GM12878 (cell line): Measurements from ENCODE around the gene ABR. TPM values are rescaled to one million over a fixed set of nuclear protein-coding genes. Genes with fewer than 3 reads are reported as not detected.

Experiments used
- ATAC-seq: fragments of 200-7000 bp; cut with Tn5 transposase; 3 replicates; pipeline ENCODE4 v1.9.1; 2020; ENCODE audit warnings: mild to moderate bottlenecking, moderate library complexity
- BruUV-seq: library from RNA; stranded (reverse); fragments of 400-500 nt; replicated peaks from 2 replicates; lab custom pipeline; 2021; lab: Mats Ljungman, UMichigan
- CTCF ChIA-PET: fragments of 300-600 bp; sonication (Branson Sonifier 250); formaldehyde crosslinking; extraction: SDS; loops from one replicate; lab custom pipeline; 2021; ENCODE audit warnings: inconsistent platforms; lab: Yijun Ruan, JAX
- POLR2A ChIA-PET: fragments of 350-600 bp; formaldehyde crosslinking; extraction: SDS; loops from one replicate; lab custom pipeline; 2021; ENCODE audit warnings: inconsistent platforms; lab: Charles Lee
- RAD21 ChIA-PET: fragments of 300-600 bp; sonication (Branson Sonifier 250); formaldehyde crosslinking; loops from one replicate; lab custom pipeline; 2023; ENCODE audit warnings: antibody characterized with exemption; ENCODE audit not compliant: unreplicated experiment; lab: Charles Lee
- SMC1A ChIA-PET: fragments of 300-600 bp; sonication (Branson Sonifier 250); formaldehyde crosslinking; loops from one replicate; lab custom pipeline; 2023; ENCODE audit not compliant: unreplicated experiment, uncharacterized antibody; lab: Charles Lee
- DNase-seq: peaks from one replicate; pipeline ENCODE4 v3.0.0-alpha.2; 2011; ENCODE audit warnings: low read depth, low spot score
- FAIRE-seq: peaks from 3 replicates; lab custom pipeline; 2011; peaks lifted over from hg19 to GRCh38; lab: Jason Lieb, UNC
- H2AFZ ChIP-seq: 2 replicates; pipeline ENCODE4 v1.6.0; 2011; ENCODE audit warnings: low read depth, low read length, control low read depth; ENCODE audit not compliant: control insufficient read depth
- H3K27ac ChIP-seq: 2 replicates; pipeline ENCODE4 v1.5.1; 2011; ENCODE audit warnings: control low read depth; ENCODE audit not compliant: control insufficient read depth, insufficient read depth
- H3K27me3 ChIP-seq, 2 experiments: replicated peaks in 1 of 2; 2 replicates each; pipeline versions ENCODE4 v1.6.0 to v1.6.1; 2011; ENCODE audit warnings: low read length in 1 of 2; ENCODE audit not compliant: control insufficient read depth in 2 of 2, insufficient read depth in 2 of 2
- H3K36me3 ChIP-seq, 2 experiments: 2 replicates each; pipeline ENCODE4 v1.5.1; 2011; ENCODE audit warnings: low read length in 1 of 2; ENCODE audit not compliant: control insufficient read depth in 2 of 2, insufficient read depth in 2 of 2
- H3K4me1 ChIP-seq: 2 replicates; pipeline ENCODE4 v1.6.1; 2011; ENCODE audit warnings: mild to moderate bottlenecking, low read length, moderate library complexity, mixed read lengths; ENCODE audit not compliant: control insufficient read depth, insufficient read depth
- H3K4me2 ChIP-seq: 2 replicates; pipeline ENCODE4 v1.6.0; 2011; ENCODE audit warnings: control low read depth; ENCODE audit not compliant: control insufficient read depth, insufficient read depth
- H3K4me3 ChIP-seq: fragments of 200-600 bp; sonication (generic); 2 replicates; pipeline ENCODE4 v1.5.1; 2016
- H3K79me2 ChIP-seq: 2 replicates; pipeline ENCODE4 v1.6.0; 2011; ENCODE audit warnings: low read length; ENCODE audit not compliant: control insufficient read depth, insufficient read depth
- H3K9ac ChIP-seq: 2 replicates; pipeline ENCODE4 v1.8.0; 2011; ENCODE audit warnings: low read length, control low read depth, mixed read lengths; ENCODE audit not compliant: control insufficient read depth, insufficient read depth
- H3K9me3 ChIP-seq: replicated peaks from 3 replicates; pipeline ENCODE4 v1.5.1; 2011; ENCODE audit warnings: mild to moderate bottlenecking, low read length; ENCODE audit not compliant: control insufficient read depth, insufficient read depth
- H4K20me1 ChIP-seq: 2 replicates; pipeline ENCODE4 v1.6.0; 2011; ENCODE audit not compliant: control insufficient read depth, insufficient read depth
- ATF2 ChIP-seq: IDR thresholded peaks from 2 replicates; pipeline ENCODE4 v1.6.1; 2012; ENCODE audit warnings: low read length, inconsistent platforms
- ATF3 ChIP-seq: IDR thresholded peaks from 2 replicates; pipeline ENCODE4 v1.6.1; 2011; ENCODE audit warnings: low read depth, mild to moderate bottlenecking, low read length, moderate library complexity, borderline replicate concordance; ENCODE audit errors: extremely low read depth
- BHLHE40 ChIP-seq, 2 experiments: fragments of 450-650 bp in 1 of 2; IDR thresholded peaks; 2 replicates each; pipeline ENCODE4 v1.6.1; 2011 to 2017; ENCODE audit warnings: low read depth in 2 of 2, borderline replicate concordance in 1 of 2, improper control_type of control experiment in 1 of 2, low read length in 1 of 2, mild to moderate bottlenecking in 1 of 2
- CEBPB ChIP-seq, 2 experiments: fragments of 150-350 bp in 1 of 2; IDR thresholded peaks; 2 replicates each; pipeline ENCODE4 v1.6.1; 2012 to 2014; ENCODE audit warnings: low read depth in 2 of 2, low read length in 2 of 2, borderline replicate concordance in 1 of 2, inconsistent platforms in 1 of 2
- CTCF ChIP-seq, 3 experiments: IDR thresholded peaks in 2 of 3; conservative IDR thresholded peaks in 1 of 3; 2 replicates each; pipeline ENCODE4 v1.5.1; 2011; ENCODE audit warnings: low read depth in 3 of 3, low read length in 3 of 3, mild to moderate bottlenecking in 3 of 3, control low read depth in 2 of 3, moderate library complexity in 2 of 3, inconsistent platforms in 1 of 3, mixed read lengths in 1 of 3; ENCODE audit not compliant: control insufficient read depth in 2 of 3, insufficient read depth in 1 of 3; ENCODE audit errors: extremely low read depth in 1 of 3
- ELK1 ChIP-seq: IDR thresholded peaks from 2 replicates; pipeline ENCODE4 v1.6.1; 2012; ENCODE audit warnings: low read depth, low read length, improper control_type of control experiment
- EP300 ChIP-seq, 2 experiments: fragments of 150-350 bp in 1 of 2; IDR thresholded peaks; 2 replicates each; pipeline ENCODE4 v1.6.1; 2011 to 2012; ENCODE audit warnings: low read depth in 2 of 2, low read length in 2 of 2, borderline replicate concordance in 1 of 2, improper control_type of control experiment in 1 of 2, inconsistent platforms in 1 of 2; ENCODE audit not compliant: control insufficient read depth in 1 of 2
- JUNB ChIP-seq: IDR thresholded peaks from 2 replicates; pipeline ENCODE4 v1.6.1; 2016; ENCODE audit warnings: antibody characterized with exemption, mild to moderate bottlenecking
- LARP7 ChIP-seq: fragments of 450-650 bp; IDR thresholded peaks from 2 replicates; pipeline ENCODE4 v1.6.1; 2017; ENCODE audit warnings: mild to moderate bottlenecking
- NR2C1 ChIP-seq: fragments of 450-650 bp; IDR thresholded peaks from 2 replicates; pipeline ENCODE4 v1.6.1; 2017; ENCODE audit warnings: antibody characterized with exemption, mild to moderate bottlenecking, moderate library complexity
- POLR2AphosphoS5 ChIP-seq: IDR thresholded peaks from 2 replicates; pipeline ENCODE4 v1.6.1; 2011; ENCODE audit warnings: mild to moderate bottlenecking, low read length, inconsistent platforms
- RUNX3 ChIP-seq: IDR thresholded peaks from 2 replicates; pipeline ENCODE4 v1.6.1; 2012; ENCODE audit warnings: low read length, inconsistent platforms
- SMAD1 ChIP-seq: fragments of 450-650 bp; IDR thresholded peaks from 2 replicates; pipeline ENCODE4 v1.6.1; 2018; ENCODE audit warnings: mild to moderate bottlenecking, low read depth; ENCODE audit not compliant: partially characterized antibody
- SMARCA5 ChIP-seq: fragments of 450-650 bp; IDR thresholded peaks from 2 replicates; pipeline ENCODE4 v1.6.1; 2017; ENCODE audit warnings: mild to moderate bottlenecking
- TARDBP ChIP-seq: IDR thresholded peaks from 2 replicates; pipeline ENCODE4 v1.6.1; 2016; ENCODE audit warnings: borderline replicate concordance
- ZNF687 ChIP-seq: fragments of 450-650 bp; IDR thresholded peaks from 2 replicates; pipeline ENCODE4 v1.6.1; 2017; ENCODE audit warnings: mild to moderate bottlenecking, moderate library complexity
- WGBS: methylation state at CpG from one replicate; pipeline ENCODE4 v1.1.6; 2016; ENCODE audit warnings: low lambda C conversion rate; ENCODE audit not compliant: insufficient replicate concordance, insufficient coverage; ENCODE audit errors: missing lambda C conversion rate; 5-methylcytosine and 5-hydroxymethylcytosine counted together
- in situ Hi-C: fragments of 300-500 bp; cut with MboI; formaldehyde crosslinking; loops from 9 replicates; pipeline ENCODE4 v1.14.3; 2018; ENCODE audit warnings: mixed read lengths
- intact Hi-C: fragments of 100-400 bp; cut with micrococcal nuclease; formaldehyde crosslinking; loops from one replicate; pipeline ENCODE4 v1.14.2; 2022; ENCODE audit not compliant: unreplicated experiment
- polyA plus RNA-seq, 11 experiments: library from polyadenylated mRNA; depleted of rRNA in 4 of 11; unstranded in 6 of 11; stranded (reverse) in 5 of 11; fragments of >200 nt; fragmentation: Nextera tagmentation in 4 of 11; fragmentation: Illumina TruSeq in 1 of 11; extraction: Ambion mirVana in 4 of 11; extraction: Trizol in 1 of 11; gene quantifications; 1 replicate in 1 of 11; 2 replicates in 10 of 11; pipeline versions ENCODE4 v1.2.1 to v1.2.3, GENCODE V29; 2011 to 2016; ENCODE audit warnings: inconsistent platforms in 2 of 11, missing spikeins in 2 of 11, low read depth in 1 of 11
- total RNA-seq, 4 experiments: library from RNA; depleted of rRNA in 3 of 4; stranded (reverse); fragments of >200 nt in 3 of 4; fragmentation: Illumina TruSeq in 1 of 4; extraction: Trizol in 1 of 4; gene quantifications; 2 replicates each; pipeline versions ENCODE4 v1.2.1 to v1.2.3, GENCODE V29; 2013 to 2021

The ABR gene
- total and polyA plus RNA-seq, 10 of the 15 experiments (the other 5 are each of a cell fraction or from before 2014, with no cell fraction given), result 1.4 to 112 (median 30.0) TPM

GRCh38 chr17:1041746-1042145 is 138.0 kb downstream of the ABR start:
- H3K4me2 ChIP-seq, result no peak overlapping the region
- intact Hi-C loops, result no loop called here
- no peaks in the 10 kb centered on the region for H3K9me3 ChIP-seq
- H3K79me2 ChIP-seq, result no peaks in the 10 kb centered on the region
- 96% methylated on average over 9 of the region's 9 CpGs for WGBS
- FAIRE-seq (no peak), ATAC-seq (no peak), DNase-seq (no peak)
- SMC1A ChIA-PET, result no interaction called here
- H3K9ac ChIP-seq, result no peak overlapping the region
- peaks cover 7 to 9% of the 10 kb centered on the region in 2 experiments; a peak in 3 of 4 replicates for H3K36me3 ChIP-seq
- BruUV-seq, result no TSS peak
- no peaks in the 10 kb centered on the region for H3K27me3 ChIP-seq
- no peaks in the 10 kb centered on the region for H4K20me1 ChIP-seq
- in situ Hi-C loops, result no loop called here
- H2AFZ ChIP-seq, result no peak overlapping the region
- POLR2A ChIA-PET, result interaction anchor here (0.6 kb wide), 1 partner anchor 116 kb away, joined by 4 read pairs; no protein-coding TSS in a partner anchor
- RAD21 ChIA-PET, result no interaction called here
- no peaks in the 10 kb centered on the region for H3K4me1 ChIP-seq
- no peak overlapping the region for H3K4me3 ChIP-seq
- CTCF ChIA-PET, result no interaction called here
- H3K27ac ChIP-seq, result no peak overlapping the region
- no peak for TF ChIP-seq CEBPB (IDR thresholded peaks at IDR 0.05; ENCODE audit: borderline replicate concordance in 1 of 2, low read depth in 2 of 2, low read length in 2 of 2)
- no peak for TF ChIP-seq RUNX3
- no peak for TF ChIP-seq SMAD1
- no peak for TF ChIP-seq ATF3
- no peak for TF ChIP-seq ZNF687
- TF ChIP-seq ATF2, result no peak
- no peak for TF ChIP-seq NR2C1
- TF ChIP-seq POLR2AphosphoS5, result no peak
- no peak for TF ChIP-seq CTCF (IDR thresholded peaks at IDR 0.05 in 2 of 3, conservative IDR thresholded peaks at IDR 0.05 in 1 of 3; ENCODE audit: control insufficient read depth in 2 of 3, extremely low read depth in 1 of 3, insufficient read depth in 1 of 3, low read depth in 3 of 3, low read length in 3 of 3)
- TF ChIP-seq ELK1, result no peak
- TF ChIP-seq BHLHE40 (IDR thresholded peaks at IDR 0.05; ENCODE audit: borderline replicate concordance in 1 of 2, low read depth in 2 of 2, low read length in 1 of 2), result no peak
- TF ChIP-seq LARP7, result no peak
- no peak for TF ChIP-seq JUNB
- no peak for TF ChIP-seq TARDBP
- no peak for TF ChIP-seq SMARCA5
- TF ChIP-seq EP300 (IDR thresholded peaks at IDR 0.05; ENCODE audit: borderline replicate concordance in 1 of 2, control insufficient read depth in 1 of 2, low read depth in 2 of 2, low read length in 2 of 2), result no peak
